ENCODE results near the gene RAB6A. TPM values are rescaled to one million over a fixed set of nuclear protein-coding genes. Genes with fewer than 3 reads are reported as not detected.
"Not testable (repeated sequence)": the region's sequence is repeated elsewhere in the genome, so short reads cannot be mapped to it uniquely, and the experiment has no call there.

The RAB6A gene
- total RNA-seq, 3 donors from 2014 or later (not counting 1 experiment from before 2014, with no cell fraction given), result 72.2 to 107 (median 97.7) TPM

DNA sequence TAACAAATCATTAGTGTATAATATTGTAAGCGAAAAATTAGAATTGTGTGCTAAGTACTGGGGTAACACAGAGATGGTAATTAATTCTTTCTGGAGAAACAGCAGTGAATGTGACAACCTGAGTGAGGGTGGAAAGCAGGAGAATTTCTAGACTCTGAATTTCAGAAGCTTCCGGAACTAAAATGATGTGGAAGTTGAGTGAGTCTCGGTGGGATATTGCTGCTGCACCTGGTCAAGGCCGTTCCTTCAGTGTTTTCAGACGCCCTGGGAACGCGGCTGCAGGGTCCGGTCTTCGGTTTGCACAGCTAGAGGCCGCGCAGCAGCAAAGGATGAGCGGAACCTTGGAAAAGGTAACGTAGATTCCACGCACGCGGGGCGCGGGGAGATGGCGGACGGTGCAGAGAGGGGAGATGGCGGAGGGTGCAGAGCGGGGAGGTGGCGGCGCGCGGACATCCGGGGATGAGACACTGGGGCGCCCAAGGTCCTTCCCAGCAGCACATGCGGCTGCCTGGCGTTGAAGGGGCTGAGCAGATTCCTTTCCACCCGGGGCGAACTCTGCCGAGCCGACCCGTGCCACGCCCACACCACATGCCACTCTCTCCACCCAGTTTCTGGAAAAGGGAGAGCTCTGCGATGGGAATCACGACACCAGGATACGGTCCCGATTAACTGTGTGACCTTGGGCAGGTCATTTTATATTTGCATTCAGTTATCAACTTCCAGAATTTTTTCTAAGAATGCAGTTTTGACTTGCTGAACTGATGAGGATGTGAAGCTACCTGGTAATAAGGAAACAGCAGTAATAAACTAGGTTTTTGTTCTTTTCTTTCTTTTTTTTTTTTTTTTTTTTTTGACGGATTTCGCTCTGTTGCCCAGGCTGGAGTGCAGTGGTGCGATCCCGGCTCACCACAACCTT lies 27.0 kb upstream of the RAB6A start, which contains the start of gene MRPL48:
Gene MRPL48 (plus strand): TSS at position 232 of the 916 bp plus-strand sequence. CDS start 98 bp downstream, at position 330.
- peak; percentile 98 to 100 (median 99) for ATAC-seq
- intact Hi-C loops (cut with micrococcal nuclease), result loop anchor here (10.0 kb wide), 1 partner anchor 87 kb away; the partner anchor contains the start of genes COA4 and PAAF1
- H3K27me3 Mint-ChIP-seq (ENCODE audit: low read depth in 2 of 2), result no peaks in the 10 kb centered on the region

DNA sequence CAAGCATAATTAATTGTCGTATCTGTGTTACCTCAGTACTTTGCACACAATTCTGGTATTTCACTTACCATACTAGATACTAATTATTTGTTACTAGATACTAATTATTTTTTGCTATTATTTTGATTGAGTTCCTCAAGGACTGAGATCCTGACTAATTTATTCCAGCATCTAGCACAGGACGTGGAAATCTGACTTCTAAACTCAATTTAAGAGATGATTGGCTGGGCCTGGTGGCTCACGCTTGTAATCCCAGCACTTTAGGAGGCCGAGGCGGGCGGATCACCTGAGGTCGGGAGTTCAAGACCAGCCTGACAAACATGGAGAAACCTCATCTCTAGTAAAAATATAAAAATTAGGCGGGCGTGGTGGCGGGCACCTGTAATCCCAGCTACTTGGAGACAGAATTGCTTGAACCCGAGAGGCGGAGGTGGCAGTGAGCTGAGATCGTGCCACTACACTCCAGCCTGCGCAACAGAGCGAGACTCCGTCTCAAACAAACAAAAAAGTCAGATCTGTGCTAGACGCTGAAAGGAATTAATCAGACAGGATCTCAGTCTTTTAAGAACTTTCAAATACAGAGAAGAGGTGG lies 26.3 kb upstream of the RAB6A start:
- Mint-ChIP-seq H3K36me3 (no peaks in the 10 kb centered on the region), H3K4me3 (peak overlapping the region; percentile 100), H3K27ac (peak overlapping the region; percentile 91 to 97), H3K27me3 (ENCODE audit: low read depth in 2 of 2) (peaks cover 0 to under 1% of the 10 kb centered on the region in 2 donors), H3K4me1 (peaks cover 11 to 15% of the 10 kb centered on the region in 2 donors), H3K9me3 (no peaks in the 10 kb centered on the region)
- Histone ChIP-seq H3K27ac (ENCODE audit: low read length) (peak overlapping the region; percentile 74), H3K4me1 (ENCODE audit: control insufficient read depth, insufficient read depth, low read length) (peaks cover 14% of the 10 kb centered on the region), H3K9me3 (ENCODE audit: control insufficient read depth, insufficient read depth, low read length) (no peaks in the 10 kb centered on the region), H3K27me3 (ENCODE audit: control insufficient read depth, insufficient read depth, low read length) (no peaks in the 10 kb centered on the region), H3K36me3 (ENCODE audit: control insufficient read depth, insufficient read depth, low read length) (no peaks in the 10 kb centered on the region), H3K4me3 (ENCODE audit: low read length) (no peak overlapping the region)
- TF ChIP-seq, protein P1, sequence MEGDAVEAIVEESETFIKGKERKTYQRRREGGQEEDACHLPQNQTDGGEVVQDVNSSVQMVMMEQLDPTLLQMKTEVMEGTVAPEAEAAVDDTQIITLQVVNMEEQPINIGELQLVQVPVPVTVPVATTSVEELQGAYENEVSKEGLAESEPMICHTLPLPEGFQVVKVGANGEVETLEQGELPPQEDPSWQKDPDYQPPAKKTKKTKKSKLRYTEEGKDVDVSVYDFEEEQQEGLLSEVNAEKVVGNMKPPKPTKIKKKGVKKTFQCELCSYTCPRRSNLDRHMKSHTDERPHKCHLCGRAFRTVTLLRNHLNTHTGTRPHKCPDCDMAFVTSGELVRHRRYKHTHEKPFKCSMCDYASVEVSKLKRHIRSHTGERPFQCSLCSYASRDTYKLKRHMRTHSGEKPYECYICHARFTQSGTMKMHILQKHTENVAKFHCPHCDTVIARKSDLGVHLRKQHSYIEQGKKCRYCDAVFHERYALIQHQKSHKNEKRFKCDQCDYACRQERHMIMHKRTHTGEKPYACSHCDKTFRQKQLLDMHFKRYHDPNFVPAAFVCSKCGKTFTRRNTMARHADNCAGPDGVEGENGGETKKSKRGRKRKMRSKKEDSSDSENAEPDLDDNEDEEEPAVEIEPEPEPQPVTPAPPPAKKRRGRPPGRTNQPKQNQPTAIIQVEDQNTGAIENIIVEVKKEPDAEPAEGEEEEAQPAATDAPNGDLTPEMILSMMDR (IDR thresholded peaks at IDR 0.05), result no peak
- no peak for DNase-seq
- intact Hi-C loops (cut with micrococcal nuclease), result loop anchor here (10.0 kb wide), 1 partner anchor 88 kb away; the partner anchor contains the start of genes COA4 and PAAF1
- 82% methylated on average over 16 of the region's 17 CpGs for WGBS (ENCODE audit: insufficient coverage)
- peak in 2 of 3 donors; percentile 1 for ATAC-seq

More for the DNA sequence above, 27.0 kb upstream of the RAB6A start, which contains the start of gene MRPL48:
- Mint-ChIP-seq H3K27ac (peak within 1 kb of the TSS; percentile 91 to 97), H3K36me3 (no peaks in the 10 kb centered on the region), H3K9me3 (no peaks in the 10 kb centered on the region), H3K4me1 (peaks cover 11 to 15% of the 10 kb centered on the region in 2 donors), H3K4me3 (peak within 1 kb of the TSS; percentile 100)
- TF ChIP-seq, protein P1 (IDR thresholded peaks at IDR 0.05), result no peak
- Histone ChIP-seq H3K27ac (ENCODE audit: low read length) (peak within 1 kb of the TSS; percentile 74), H3K4me3 (ENCODE audit: low read length) (peak within 1 kb of the TSS; percentile 97), H3K4me1 (ENCODE audit: control insufficient read depth, insufficient read depth, low read length) (peaks cover 14% of the 10 kb centered on the region), H3K27me3 (ENCODE audit: control insufficient read depth, insufficient read depth, low read length) (no peaks in the 10 kb centered on the region), H3K36me3 (ENCODE audit: control insufficient read depth, insufficient read depth, low read length) (no peaks in the 10 kb centered on the region), H3K9me3 (ENCODE audit: control insufficient read depth, insufficient read depth, low read length) (no peaks in the 10 kb centered on the region)
- 4% methylated on average over 43 of the region's 44 CpGs for WGBS (ENCODE audit: insufficient coverage)
- DNase-seq, result peak; percentile 80 to 92

DNA sequence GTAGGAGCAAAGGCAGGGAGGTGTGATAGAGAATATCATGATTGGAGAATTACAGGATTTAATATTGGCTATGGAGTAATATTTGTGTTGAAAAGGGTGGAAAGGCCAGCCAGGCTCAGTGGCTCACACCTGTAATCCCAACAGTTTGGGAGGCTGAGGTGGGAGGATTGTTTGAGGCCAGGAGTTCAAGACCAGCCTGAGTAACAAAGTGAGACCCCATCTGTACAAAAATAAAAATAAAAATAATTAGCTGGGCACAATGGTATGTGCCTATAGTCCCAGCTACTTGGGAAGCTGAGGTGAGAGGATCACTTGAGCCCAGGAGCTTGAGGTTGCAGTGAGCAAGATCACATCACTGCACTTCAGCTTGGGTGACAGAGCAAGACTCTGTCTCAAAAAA lies 24.6 kb upstream of the RAB6A start:
- intact Hi-C loops (cut with micrococcal nuclease), result loop anchor here (10.0 kb wide), 1 partner anchor 89 kb away; the partner anchor contains the start of genes COA4 and PAAF1
- H3K36me3 Mint-ChIP-seq; H3K9me3 ChIP-seq (ENCODE audit: control insufficient read depth, insufficient read depth, low read length); H3K4me3 ChIP-seq (ENCODE audit: low read length); H3K27me3 ChIP-seq (ENCODE audit: control insufficient read depth, insufficient read depth, low read length); DNase-seq; H3K9me3 Mint-ChIP-seq; ATAC-seq; H3K36me3 ChIP-seq (ENCODE audit: control insufficient read depth, insufficient read depth, low read length); H3K27ac ChIP-seq (ENCODE audit: low read length); H3K4me3 Mint-ChIP-seq; H3K27me3 Mint-ChIP-seq (ENCODE audit: low read depth in 2 of 2); H3K27ac Mint-ChIP-seq: not testable (repeated sequence)
- peaks cover 11 to 15% of the 10 kb centered on the region in 2 donors for H3K4me1 Mint-ChIP-seq
- H3K4me1 ChIP-seq (ENCODE audit: control insufficient read depth, insufficient read depth, low read length), result peaks cover 14% of the 10 kb centered on the region

DNA sequence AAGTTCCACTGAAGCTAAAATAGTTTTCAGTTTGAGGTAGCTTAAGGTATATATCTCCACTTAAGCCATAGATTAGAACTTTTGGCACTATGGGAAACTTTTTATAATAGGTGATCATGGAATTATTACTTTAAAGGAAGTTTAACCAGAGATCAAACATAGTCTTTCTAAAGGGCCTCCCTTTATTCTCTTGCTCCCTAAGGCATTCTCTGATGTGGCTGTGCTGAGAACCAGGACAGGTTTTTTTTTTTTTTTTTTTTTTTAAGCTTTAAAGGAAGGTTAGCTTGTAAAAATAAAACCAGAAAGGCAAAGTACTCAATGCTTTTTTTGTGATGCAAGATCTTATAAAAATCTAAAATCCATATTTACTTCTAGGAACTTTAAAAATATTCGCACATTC lies 23.9 kb upstream of the RAB6A start:
- WGBS (ENCODE audit: insufficient coverage), result no CpG with 5 or more reads among the region's 1 CpG

More for the DNA sequence above, 23.9 kb upstream of the RAB6A start:
- intact Hi-C loops (cut with micrococcal nuclease), result loop anchor here (10.0 kb wide), 1 partner anchor 90 kb away; the partner anchor contains the start of genes COA4 and PAAF1
- H3K27ac ChIP-seq (ENCODE audit: low read length), result no peak overlapping the region
- peaks cover 8 to 10% of the 10 kb centered on the region in 2 donors for H3K27me3 Mint-ChIP-seq (ENCODE audit: low read depth in 2 of 2)
- no peaks in the 10 kb centered on the region for H3K36me3 Mint-ChIP-seq
- peaks cover 19% of the 10 kb centered on the region for H3K4me1 ChIP-seq (ENCODE audit: control insufficient read depth, insufficient read depth, low read length)
- TF ChIP-seq, protein P1 (IDR thresholded peaks at IDR 0.05), result no peak
- H3K9me3 Mint-ChIP-seq, result no peaks in the 10 kb centered on the region
- DNase-seq (no peak), ATAC-seq (no peak)
- peaks cover 11 to 15% of the 10 kb centered on the region in 2 donors for H3K4me1 Mint-ChIP-seq
- no peak overlapping the region for H3K27ac Mint-ChIP-seq
- no peaks in the 10 kb centered on the region for H3K9me3 ChIP-seq (ENCODE audit: control insufficient read depth, insufficient read depth, low read length)
- no peaks in the 10 kb centered on the region for H3K27me3 ChIP-seq (ENCODE audit: control insufficient read depth, insufficient read depth, low read length)
- H3K4me3 Mint-ChIP-seq, result no peak overlapping the region
- no peaks in the 10 kb centered on the region for H3K36me3 ChIP-seq (ENCODE audit: control insufficient read depth, insufficient read depth, low read length)
- H3K4me3 ChIP-seq (ENCODE audit: low read length), result no peak overlapping the region

Measured in natural killer cell (primary cell).